ENCODE data around the gene CD200. TPM values are rescaled to one million over a fixed set of nuclear protein-coding genes. Genes with fewer than 3 reads are reported as not detected.

CD200 gene
- total RNA-seq, 1 donor = 3.3 TPM

GRCh38 chr3:112331851-112332250, 1.1 kb upstream of the CD200 start:
- no peak overlapping the region for H3K4me3 ChIP-seq (ENCODE audit: low read depth, low read length)
- TF ChIP-seq CTCF (IDR thresholded peaks at IDR 0.05; ENCODE audit: insufficient read depth, low read length) = no peak
- DNase-seq (ENCODE audit: low read depth) = no peak

- TF ChIP-seq CTCF (IDR thresholded peaks at IDR 0.05; ENCODE audit: insufficient read depth, low read length) = no peak
- H3K4me3 ChIP-seq (ENCODE audit: low read depth, low read length) = peak overlapping the region; percentile 68
- DNase-seq (ENCODE audit: low read depth) = peak; percentile 75
Observed at GRCh38 chr3:112333381-112334317, 693 bp downstream of the CD200 start.

- H3K4me3 ChIP-seq (ENCODE audit: low read depth, low read length) = peak overlapping the region; percentile 68
- DNase-seq (ENCODE audit: low read depth) = peak; percentile 70
- no peak for TF ChIP-seq CTCF (IDR thresholded peaks at IDR 0.05; ENCODE audit: insufficient read depth, low read length)
Observed at GRCh38 chr3:112334691-112335433, 1.9 kb downstream of the CD200 start.

GRCh38 chr3:112335434-112335781, 2.5 kb downstream of the CD200 start:
- no peak for DNase-seq (ENCODE audit: low read depth)
- peak overlapping the region; percentile 27 for H3K4me3 ChIP-seq (ENCODE audit: low read depth, low read length)
- no peak for TF ChIP-seq CTCF (IDR thresholded peaks at IDR 0.05; ENCODE audit: insufficient read depth, low read length)

GRCh38 chr3:112338021-112338726, 5.2 kb downstream of the CD200 start:
- peak; percentile 48 for DNase-seq (ENCODE audit: low read depth)
- H3K4me3 ChIP-seq (ENCODE audit: low read depth, low read length) = no peak overlapping the region
- TF ChIP-seq CTCF (IDR thresholded peaks at IDR 0.05; ENCODE audit: insufficient read depth, low read length) = no peak

GRCh38 chr3:112338727-112339056, 5.7 kb downstream of the CD200 start:
- no peak overlapping the region for H3K4me3 ChIP-seq (ENCODE audit: low read depth, low read length)
- no peak for TF ChIP-seq CTCF (IDR thresholded peaks at IDR 0.05; ENCODE audit: insufficient read depth, low read length)
- DNase-seq (ENCODE audit: low read depth) = no peak
